Sigmoid colon (tissue), 4 donors: ENCODE results near the gene VPS8.

Source experiments
- EP300 ChIP-seq, 4 donors: sonication (generic); formaldehyde crosslinking; IDR thresholded peaks; one replicate each; pipeline ENCODE4 v1.6.1; 2017; ENCODE audit warnings: antibody characterized with exemption in 4 of 4
- POLR2A ChIP-seq, 2 donors: fragments of 450-650 bp; IDR thresholded peaks; one replicate each; pipeline ENCODE4 v1.6.1; 2016; ENCODE audit warnings: antibody characterized with exemption in 2 of 2, mild to moderate bottlenecking in 2 of 2, moderate library complexity in 2 of 2
- POLR2AphosphoS5 ChIP-seq, 4 donors: sonication (generic); formaldehyde crosslinking; IDR thresholded peaks; one replicate each; pipeline ENCODE4 v1.6.1; 2017; ENCODE audit warnings: antibody characterized with exemption in 4 of 4
- TF ChIP-seq, protein P1 (sequence below), 4 experiments: fragments of 450-650 bp in 3 of 4; fragments of 200-600 bp in 1 of 4; IDR thresholded peaks; one replicate each; pipeline ENCODE4 v1.5.1; 2016 to 2019; ENCODE audit warnings: antibody characterized with exemption in 4 of 4, mild to moderate bottlenecking in 3 of 4, moderate library complexity in 2 of 4

DNA sequence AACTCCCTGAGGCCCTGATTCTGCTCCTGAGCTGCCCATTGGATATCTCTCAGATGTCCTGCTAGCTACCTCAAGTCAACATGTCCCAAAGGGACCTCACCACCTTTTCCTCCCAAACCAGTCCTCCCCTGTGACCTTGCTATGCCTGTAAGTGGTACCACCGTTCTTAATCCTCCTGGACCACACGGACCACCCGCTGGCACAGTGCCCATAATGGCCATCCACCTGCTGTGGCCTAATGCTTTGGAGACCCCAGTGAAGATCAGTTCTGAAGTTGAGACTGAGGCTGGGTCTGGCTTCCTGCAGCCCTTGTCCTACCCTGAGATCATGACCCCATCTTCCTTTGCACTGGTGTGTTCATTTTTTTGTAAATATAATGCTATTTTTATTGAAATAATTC lies 15.0 kb upstream of the VPS8 start:
- TF ChIP-seq, protein P1, sequence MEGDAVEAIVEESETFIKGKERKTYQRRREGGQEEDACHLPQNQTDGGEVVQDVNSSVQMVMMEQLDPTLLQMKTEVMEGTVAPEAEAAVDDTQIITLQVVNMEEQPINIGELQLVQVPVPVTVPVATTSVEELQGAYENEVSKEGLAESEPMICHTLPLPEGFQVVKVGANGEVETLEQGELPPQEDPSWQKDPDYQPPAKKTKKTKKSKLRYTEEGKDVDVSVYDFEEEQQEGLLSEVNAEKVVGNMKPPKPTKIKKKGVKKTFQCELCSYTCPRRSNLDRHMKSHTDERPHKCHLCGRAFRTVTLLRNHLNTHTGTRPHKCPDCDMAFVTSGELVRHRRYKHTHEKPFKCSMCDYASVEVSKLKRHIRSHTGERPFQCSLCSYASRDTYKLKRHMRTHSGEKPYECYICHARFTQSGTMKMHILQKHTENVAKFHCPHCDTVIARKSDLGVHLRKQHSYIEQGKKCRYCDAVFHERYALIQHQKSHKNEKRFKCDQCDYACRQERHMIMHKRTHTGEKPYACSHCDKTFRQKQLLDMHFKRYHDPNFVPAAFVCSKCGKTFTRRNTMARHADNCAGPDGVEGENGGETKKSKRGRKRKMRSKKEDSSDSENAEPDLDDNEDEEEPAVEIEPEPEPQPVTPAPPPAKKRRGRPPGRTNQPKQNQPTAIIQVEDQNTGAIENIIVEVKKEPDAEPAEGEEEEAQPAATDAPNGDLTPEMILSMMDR (IDR thresholded peaks at IDR 0.05), result no peak
- TF ChIP-seq POLR2AphosphoS5 (IDR thresholded peaks at IDR 0.05), result no peak
- no peak for TF ChIP-seq POLR2A (IDR thresholded peaks at IDR 0.05)
- no peak for TF ChIP-seq EP300 (IDR thresholded peaks at IDR 0.05)
